H54 (cell line): Measurements from ENCODE around the gene IRF5.
"Not testable (repeated sequence)": the region's sequence is repeated elsewhere in the genome, so short reads cannot be mapped to it uniquely, and the experiment has no call there.

Experiments used
- DNase-seq: peaks from one replicate; pipeline ENCODE4 v3.0.0; 2011; ENCODE audit warnings: low spot score, mixed read lengths; ENCODE audit not compliant: insufficient read length
- FAIRE-seq: peaks from 3 replicates; lab custom pipeline; 2011; peaks lifted over from hg19 to GRCh38; lab: Jason Lieb, UNC
- POLR2A ChIP-seq: IDR thresholded peaks from 2 replicates; pipeline ENCODE4 v1.6.1; 2011; ENCODE audit warnings: low read depth, mild to moderate bottlenecking, low read length

Gene IRF5

GRCh38 chr7:128912281-128912680, 25.4 kb upstream of the IRF5 start:
- TF ChIP-seq POLR2A: no peak
- no peak for DNase-seq
- FAIRE-seq: no peak

- DNase-seq, FAIRE-seq: not testable (repeated sequence)
These were observed 24.8 kb upstream of the IRF5 start for GRCh38 chr7:128912709-128913495.

- FAIRE-seq (no peak), DNase-seq (no peak)
- no peak for TF ChIP-seq POLR2A
These were observed 23.7 kb upstream of the IRF5 start for GRCh38 chr7:128913870-128914565.

- FAIRE-seq (no peak), DNase-seq (no peak)
These were observed 23.1 kb upstream of the IRF5 start for GRCh38 chr7:128914566-128915151.

GRCh38 chr7:128915271-128915819, 22.4 kb upstream of the IRF5 start:
- no peak for FAIRE-seq
- no peak for DNase-seq
- TF ChIP-seq POLR2A: no peak

More at GRCh38 chr7:128914566-128915151, 23.1 kb upstream of the IRF5 start:
- TF ChIP-seq POLR2A: no peak

GRCh38 chr7:128915841-128916642, 21.7 kb upstream of the IRF5 start:
- no peak for FAIRE-seq
- DNase-seq: no peak
- TF ChIP-seq POLR2A: no peak

- FAIRE-seq: no peak
- no peak for DNase-seq
- TF ChIP-seq POLR2A: no peak
These were observed 21.1 kb upstream of the IRF5 start for GRCh38 chr7:128916643-128916915.

- DNase-seq (no peak), FAIRE-seq (no peak)
- TF ChIP-seq POLR2A: no peak
These were observed 20.6 kb upstream of the IRF5 start for GRCh38 chr7:128917122-128917521.

GRCh38 chr7:128918016-128918665, 19.6 kb upstream of the IRF5 start:
- DNase-seq: no peak
- no peak for TF ChIP-seq POLR2A
- FAIRE-seq: no peak

- TF ChIP-seq POLR2A: no peak
- DNase-seq (no peak), FAIRE-seq (no peak)
These were observed 18.5 kb upstream of the IRF5 start for GRCh38 chr7:128919241-128919640.

- TF ChIP-seq POLR2A: no peak
These were observed 17.6 kb upstream of the IRF5 start for GRCh38 chr7:128919881-128920799.

GRCh38 chr7:128920913-128921582, 16.7 kb upstream of the IRF5 start:
- no peak for TF ChIP-seq POLR2A
- DNase-seq (no peak), FAIRE-seq (no peak)

More at GRCh38 chr7:128919881-128920799, 17.6 kb upstream of the IRF5 start:
- no peak for FAIRE-seq
- no peak for DNase-seq
